ENCODE results near the gene C16orf96.

DNA sequence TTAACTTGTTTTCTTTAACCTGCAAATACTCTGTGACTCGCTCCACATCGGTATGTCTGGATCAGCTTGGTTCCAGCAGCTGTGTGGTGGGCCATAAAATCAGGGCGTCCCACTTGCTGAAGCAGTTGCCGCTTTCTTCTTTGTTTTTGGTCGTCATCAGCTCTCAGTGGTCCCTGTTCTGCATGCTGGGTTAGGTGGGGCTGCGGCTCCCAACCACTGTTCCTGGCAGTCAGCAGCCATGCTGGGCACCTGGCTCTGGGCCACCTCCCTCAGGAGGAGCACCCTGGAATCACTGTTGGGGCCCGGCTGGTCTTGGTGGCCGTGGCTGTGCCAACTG, 91.5 kb downstream of the C16orf96 start:
- no peak for TF ChIP-seq ZNF114 (CRISPR knock-in tag; IDR thresholded peaks at IDR 0.05)
- TF ChIP-seq, protein P1, sequence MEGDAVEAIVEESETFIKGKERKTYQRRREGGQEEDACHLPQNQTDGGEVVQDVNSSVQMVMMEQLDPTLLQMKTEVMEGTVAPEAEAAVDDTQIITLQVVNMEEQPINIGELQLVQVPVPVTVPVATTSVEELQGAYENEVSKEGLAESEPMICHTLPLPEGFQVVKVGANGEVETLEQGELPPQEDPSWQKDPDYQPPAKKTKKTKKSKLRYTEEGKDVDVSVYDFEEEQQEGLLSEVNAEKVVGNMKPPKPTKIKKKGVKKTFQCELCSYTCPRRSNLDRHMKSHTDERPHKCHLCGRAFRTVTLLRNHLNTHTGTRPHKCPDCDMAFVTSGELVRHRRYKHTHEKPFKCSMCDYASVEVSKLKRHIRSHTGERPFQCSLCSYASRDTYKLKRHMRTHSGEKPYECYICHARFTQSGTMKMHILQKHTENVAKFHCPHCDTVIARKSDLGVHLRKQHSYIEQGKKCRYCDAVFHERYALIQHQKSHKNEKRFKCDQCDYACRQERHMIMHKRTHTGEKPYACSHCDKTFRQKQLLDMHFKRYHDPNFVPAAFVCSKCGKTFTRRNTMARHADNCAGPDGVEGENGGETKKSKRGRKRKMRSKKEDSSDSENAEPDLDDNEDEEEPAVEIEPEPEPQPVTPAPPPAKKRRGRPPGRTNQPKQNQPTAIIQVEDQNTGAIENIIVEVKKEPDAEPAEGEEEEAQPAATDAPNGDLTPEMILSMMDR (conservative IDR thresholded peaks at IDR 0.05; ENCODE audit: low read depth in 2 of 2), result no peak
- TF ChIP-seq EZH2 (IDR thresholded peaks at IDR 0.05; ENCODE audit: low read depth, unreplicated experiment), result no peak

All from GM23338 (cell line).